ENCODE data around the gene ZSCAN10. TPM values are rescaled to one million over a fixed set of nuclear protein-coding genes. Genes with fewer than 3 reads are reported as not detected.

ZSCAN10 gene
- total RNA-seq, 1 experiment from 2014 or later: 207 TPM

DNA sequence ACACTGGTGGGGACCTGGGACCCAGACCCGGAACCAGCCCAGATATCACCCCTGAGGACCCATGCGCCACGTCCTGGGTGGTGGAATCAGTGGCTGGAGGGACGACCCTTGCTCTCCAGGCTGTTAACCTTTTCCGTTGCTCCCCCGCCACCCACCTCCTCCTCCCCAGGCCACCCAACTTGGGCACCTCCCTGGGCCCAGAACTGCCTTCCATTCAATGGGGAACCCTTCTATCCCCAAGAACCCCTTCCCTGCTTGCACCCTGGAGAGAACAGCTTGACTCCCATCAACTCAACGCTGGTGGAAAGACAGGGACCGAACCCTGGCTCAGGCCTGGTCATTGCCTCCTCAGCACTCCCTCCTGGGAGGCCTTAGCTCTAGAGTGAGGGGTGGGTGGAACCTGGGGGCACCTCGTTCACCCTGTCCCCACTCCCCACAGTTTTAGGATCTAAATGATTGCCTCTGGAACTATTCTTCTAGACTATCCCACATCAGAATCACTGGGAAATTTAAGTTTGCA, 39.3 kb downstream of the ZSCAN10 start:
- Mint-ChIP-seq H3K27ac (peak overlapping the region in 2 of 3 experiments; percentile 53 to 61; a peak in 2 of 7 replicates), H3K4me3 (peak overlapping the region; percentile 60 to 74), H3K27me3 (ENCODE audit: low read depth) (peaks cover 32% of the 10 kb centered on the region), H3K4me1 (peaks cover 31 to 40% of the 10 kb centered on the region in 2 experiments), H3K9me3 (no peaks in the 10 kb centered on the region; a peak in 2 of 5 replicates), H3K36me3 (ENCODE audit: insufficient read depth in 1 of 3, low read depth in 3 of 3) (peaks cover 4 to 11% (median 7%) of the 10 kb centered on the region in 3 experiments; a peak in 6 of 7 replicates)
- H2BK15ac ChIP-seq (ENCODE audit: low read depth, low read length): no peak overlapping the region
- H3K23ac ChIP-seq (ENCODE audit: insufficient read length, low read depth, low read length): no peak overlapping the region
- H3K18ac ChIP-seq (ENCODE audit: insufficient read length, low read depth, low read length): peak overlapping the region; percentile 1
- H3K27me3 ChIP-seq (ENCODE audit: insufficient read depth, low read length): no peaks in the 10 kb centered on the region
- WGBS (ENCODE audit: extremely low coverage, insufficient read length, low lambda C conversion rate): no CpG with 5 or more reads among the region's 9 CpGs
- peak overlapping the region; percentile 7; the same call in 1 of the 2 replicates for H3K14ac ChIP-seq (ENCODE audit: insufficient read depth, low read length)
- H3K56ac ChIP-seq (ENCODE audit: insufficient read length, low read depth, low read length): no peak overlapping the region
- no peaks in the 10 kb centered on the region for H3K79me1 ChIP-seq (ENCODE audit: insufficient read depth, low read depth, low read length, poor library complexity, severe bottlenecking)
- H3K79me2 ChIP-seq (ENCODE audit: insufficient read depth, low read length): no peaks in the 10 kb centered on the region
- H4K91ac ChIP-seq (ENCODE audit: insufficient read length, low read depth, low read length): no peak overlapping the region
- no peak overlapping the region for H4K5ac ChIP-seq (ENCODE audit: insufficient read length, low read depth, low read length)
- no peak overlapping the region for H3K27ac ChIP-seq (ENCODE audit: insufficient read length, low read depth, low read length)
- peak overlapping the region; percentile 33 for H3K4me2 ChIP-seq (ENCODE audit: insufficient read depth, insufficient read length, low read length)
- DNase-seq: no peak
- H3K4me1 ChIP-seq (ENCODE audit: insufficient read depth, low read length): no peaks in the 10 kb centered on the region
- H2AK5ac ChIP-seq (ENCODE audit: insufficient read length, low read length): no peak overlapping the region
- no peak overlapping the region for H2BK5ac ChIP-seq (ENCODE audit: insufficient read length, low read length)
- no peaks in the 10 kb centered on the region for H3K9me3 ChIP-seq (ENCODE audit: control insufficient read depth, low read depth, low read length)
- TF ChIP-seq, protein P1, sequence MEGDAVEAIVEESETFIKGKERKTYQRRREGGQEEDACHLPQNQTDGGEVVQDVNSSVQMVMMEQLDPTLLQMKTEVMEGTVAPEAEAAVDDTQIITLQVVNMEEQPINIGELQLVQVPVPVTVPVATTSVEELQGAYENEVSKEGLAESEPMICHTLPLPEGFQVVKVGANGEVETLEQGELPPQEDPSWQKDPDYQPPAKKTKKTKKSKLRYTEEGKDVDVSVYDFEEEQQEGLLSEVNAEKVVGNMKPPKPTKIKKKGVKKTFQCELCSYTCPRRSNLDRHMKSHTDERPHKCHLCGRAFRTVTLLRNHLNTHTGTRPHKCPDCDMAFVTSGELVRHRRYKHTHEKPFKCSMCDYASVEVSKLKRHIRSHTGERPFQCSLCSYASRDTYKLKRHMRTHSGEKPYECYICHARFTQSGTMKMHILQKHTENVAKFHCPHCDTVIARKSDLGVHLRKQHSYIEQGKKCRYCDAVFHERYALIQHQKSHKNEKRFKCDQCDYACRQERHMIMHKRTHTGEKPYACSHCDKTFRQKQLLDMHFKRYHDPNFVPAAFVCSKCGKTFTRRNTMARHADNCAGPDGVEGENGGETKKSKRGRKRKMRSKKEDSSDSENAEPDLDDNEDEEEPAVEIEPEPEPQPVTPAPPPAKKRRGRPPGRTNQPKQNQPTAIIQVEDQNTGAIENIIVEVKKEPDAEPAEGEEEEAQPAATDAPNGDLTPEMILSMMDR (conservative IDR thresholded peaks at IDR 0.05): no peak
- H3K4ac ChIP-seq (ENCODE audit: low read depth, low read length): no peak overlapping the region
- H2BK12ac ChIP-seq (ENCODE audit: insufficient read length, low read depth, low read length): no peak overlapping the region
- no peak overlapping the region for H2AFZ ChIP-seq (ENCODE audit: low read length)
- no peak overlapping the region for H2BK120ac ChIP-seq (ENCODE audit: low read depth, low read length, poor library complexity, severe bottlenecking)
- no peaks in the 10 kb centered on the region for H4K20me1 ChIP-seq (ENCODE audit: control insufficient read depth, insufficient read depth, insufficient read length)
- peaks cover 14% of the 10 kb centered on the region for H3K23me2 ChIP-seq (ENCODE audit: insufficient read length, low read depth, low read length, poor library complexity, severe bottlenecking)
- no peak overlapping the region for H4K8ac ChIP-seq (replicated peaks; ENCODE audit: insufficient read length, low read depth, low read length)
- no peak overlapping the region for H3T11ph ChIP-seq (ENCODE audit: low read length)
- no peak overlapping the region for H2BK20ac ChIP-seq (ENCODE audit: low read depth, low read length, poor library complexity, severe bottlenecking)
- H3K9ac ChIP-seq (ENCODE audit: extremely low read depth, insufficient read length, low read length): no peak overlapping the region

Measured in H9 (cell line).